ENCODE results near the gene AMDHD2. TPM values are rescaled to one million over a fixed set of nuclear protein-coding genes. Genes with fewer than 3 reads are reported as not detected.
"Not testable (repeated sequence)": the region's sequence is repeated elsewhere in the genome, so short reads cannot be mapped to it uniquely, and the experiment has no call there.

Gene AMDHD2
- polyA plus RNA-seq, 1 experiment = 15.9 TPM

DNA sequence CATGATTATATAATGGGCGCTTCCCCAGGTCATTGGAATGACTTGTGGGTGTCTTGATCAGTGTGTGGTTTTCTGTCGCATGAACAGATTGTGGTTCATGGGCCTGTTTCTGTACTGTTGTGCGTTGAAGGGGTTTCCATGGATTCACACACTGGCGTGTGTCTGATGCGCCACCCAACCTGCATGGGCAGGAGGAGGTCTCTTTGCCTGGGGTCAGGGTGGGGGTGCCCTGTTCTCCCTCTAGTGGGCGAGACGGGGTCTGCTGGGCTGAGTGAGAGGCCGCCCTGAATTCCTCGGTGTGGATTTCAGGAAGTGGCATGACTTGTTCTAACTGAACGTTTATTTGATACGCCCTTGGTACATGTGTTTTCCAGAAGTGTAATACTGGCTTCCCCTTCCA is 60.0 kb downstream of the AMDHD2 start:
- DNase-seq (ENCODE audit: low read depth) = peak; percentile 1
- CTCF ChIA-PET; POLR2A ChIA-PET; H3K36me3 ChIP-seq (ENCODE audit: control insufficient read depth, insufficient read depth, low read length); H3K27me3 ChIP-seq (ENCODE audit: control insufficient read depth, insufficient read depth, low read length); H3K4me3 ChIP-seq (ENCODE audit: low read depth, low read length): not testable (repeated sequence)
- TF ChIP-seq, protein P1, sequence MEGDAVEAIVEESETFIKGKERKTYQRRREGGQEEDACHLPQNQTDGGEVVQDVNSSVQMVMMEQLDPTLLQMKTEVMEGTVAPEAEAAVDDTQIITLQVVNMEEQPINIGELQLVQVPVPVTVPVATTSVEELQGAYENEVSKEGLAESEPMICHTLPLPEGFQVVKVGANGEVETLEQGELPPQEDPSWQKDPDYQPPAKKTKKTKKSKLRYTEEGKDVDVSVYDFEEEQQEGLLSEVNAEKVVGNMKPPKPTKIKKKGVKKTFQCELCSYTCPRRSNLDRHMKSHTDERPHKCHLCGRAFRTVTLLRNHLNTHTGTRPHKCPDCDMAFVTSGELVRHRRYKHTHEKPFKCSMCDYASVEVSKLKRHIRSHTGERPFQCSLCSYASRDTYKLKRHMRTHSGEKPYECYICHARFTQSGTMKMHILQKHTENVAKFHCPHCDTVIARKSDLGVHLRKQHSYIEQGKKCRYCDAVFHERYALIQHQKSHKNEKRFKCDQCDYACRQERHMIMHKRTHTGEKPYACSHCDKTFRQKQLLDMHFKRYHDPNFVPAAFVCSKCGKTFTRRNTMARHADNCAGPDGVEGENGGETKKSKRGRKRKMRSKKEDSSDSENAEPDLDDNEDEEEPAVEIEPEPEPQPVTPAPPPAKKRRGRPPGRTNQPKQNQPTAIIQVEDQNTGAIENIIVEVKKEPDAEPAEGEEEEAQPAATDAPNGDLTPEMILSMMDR (IDR thresholded peaks at IDR 0.05; ENCODE audit: insufficient read depth, low read depth, low read length) = peak; percentile 29

DNA sequence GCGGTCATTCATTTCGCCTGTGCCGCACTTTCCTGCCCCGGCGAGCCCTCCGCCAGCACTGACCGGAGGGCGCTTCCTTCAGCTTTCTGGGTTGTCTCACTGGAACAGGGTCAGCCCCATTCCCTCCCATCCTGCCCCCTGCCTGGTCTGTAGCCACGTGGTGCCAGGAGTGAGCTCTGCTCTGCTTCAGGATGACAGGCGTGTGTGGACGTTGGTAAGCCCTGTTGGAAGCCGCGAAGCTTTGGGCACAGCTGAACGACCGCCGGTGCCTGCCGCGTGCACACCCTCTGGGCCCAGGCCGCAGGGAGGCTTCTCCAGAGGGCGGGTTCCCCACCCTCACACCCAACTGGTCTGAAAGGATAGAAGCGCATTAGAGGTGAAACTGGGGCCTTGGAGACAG is 60.6 kb downstream of the AMDHD2 start:
- DNase-seq (ENCODE audit: low read depth); H3K27me3 ChIP-seq (ENCODE audit: control insufficient read depth, insufficient read depth, low read length); H3K4me3 ChIP-seq (ENCODE audit: low read depth, low read length); H3K36me3 ChIP-seq (ENCODE audit: control insufficient read depth, insufficient read depth, low read length); CTCF ChIA-PET; POLR2A ChIA-PET: not testable (repeated sequence)

Small RNA genes lying within 50 kb of the gene (small RNA-seq; reads per million reads assigned to genes)
- gene AC093525.1 (ENCODE audit: insufficient read length, low read depth, low replicate concordance) (not detected), gene MIR3178 (ENCODE audit: insufficient read length, low read depth, low replicate concordance) (not detected)

Other genes starting within 250 kb of the AMDHD2 start
- gene ABCA3, start 179.6 kb upstream of the AMDHD2 start, polyA plus RNA-seq (2011; rRNA removed) = 1.9 and 3.8 TPM in 2 replicates
- gene CCNF, start 90.9 kb upstream of the AMDHD2 start, polyA plus RNA-seq (2011; rRNA removed) = 4.5 and 7.1 TPM in 2 replicates
- 2.2 and 3.7 TPM in 2 replicates for gene TEDC2, start 60.3 kb upstream of the AMDHD2 start, polyA plus RNA-seq (2011; rRNA removed)
- gene NTN3, start 49.1 kb upstream of the AMDHD2 start, polyA plus RNA-seq (2011; rRNA removed) = 0.09 and 0.12 TPM in 2 replicates
- 6.0 and 9.2 TPM in 2 replicates for gene TBC1D24, start 45.2 kb upstream of the AMDHD2 start, polyA plus RNA-seq (2011; rRNA removed)
- 15.4 and 32.9 TPM in 2 replicates for gene ATP6V0C, start 6.4 kb upstream of the AMDHD2 start, polyA plus RNA-seq (2011; rRNA removed)
- not detected in 2 replicates for gene CEMP1, start 11.0 kb downstream of the AMDHD2 start, polyA plus RNA-seq (2011; rRNA removed)
- 25.0 and 31.3 TPM in 2 replicates for gene PDPK1, start 17.6 kb downstream of the AMDHD2 start, polyA plus RNA-seq (2011; rRNA removed)
- 25.4 and 34.5 TPM in 2 replicates for gene KCTD5, start 162.2 kb downstream of the AMDHD2 start, polyA plus RNA-seq (2011; rRNA removed)
- 0.81 and 0.97 TPM in 2 replicates for gene PRSS27, start 199.9 kb downstream of the AMDHD2 start, polyA plus RNA-seq (2011; rRNA removed)
- 72.6 and 105 TPM in 2 replicates for gene SRRM2, start 232.3 kb downstream of the AMDHD2 start, polyA plus RNA-seq (2011; rRNA removed)